ENCODE results near the gene NFATC2IP. TPM values are rescaled to one million over a fixed set of nuclear protein-coding genes. Genes with fewer than 3 reads are reported as not detected.
"Not testable (repeated sequence)": the region's sequence is repeated elsewhere in the genome, so short reads cannot be mapped to it uniquely, and the experiment has no call there.

NFATC2IP gene
- total and polyA plus RNA-seq, 4 donors: 5.8 to 17.6 (median 11.9) TPM

GRCh38 chr16:28998837-28999236 lies 48.1 kb downstream of the NFATC2IP start:
- Histone ChIP-seq H3K27me3 (ENCODE audit: control insufficient read depth in 4 of 4, insufficient read depth in 4 of 4, low read length in 3 of 4) (no peaks in the 10 kb centered on the region), H3K4me3 (ENCODE audit: low read depth in 1 of 3, low read length in 3 of 3) (no peak overlapping the region), H3K9me3 (ENCODE audit: control insufficient read depth in 4 of 4, low read length in 3 of 4) (no peaks in the 10 kb centered on the region), H3K27ac (ENCODE audit: low read depth in 1 of 2, low read length in 2 of 2) (no peak overlapping the region), H3K4me1 (ENCODE audit: control insufficient read depth in 4 of 4, insufficient read depth in 4 of 4, low read length in 3 of 4) (no peaks in the 10 kb centered on the region), H3K9ac (ENCODE audit: low read depth in 1 of 2, low read length in 2 of 2) (no peak overlapping the region), H3K36me3 (ENCODE audit: control insufficient read depth in 4 of 4, insufficient read depth in 3 of 4, low read depth in 1 of 4, low read length in 3 of 4) (no peaks in the 10 kb centered on the region)
- DNase-seq (ENCODE audit: low spot score): no peak
- TF ChIP-seq MAX (IDR thresholded peaks at IDR 0.05): no peak
- TF ChIP-seq HNF4A (conservative IDR thresholded peaks at IDR 0.05): no peak
- no peak for TF ChIP-seq JUND (IDR thresholded peaks at IDR 0.05)
- TF ChIP-seq RAD21 (IDR thresholded peaks at IDR 0.05): no peak
- no peak for TF ChIP-seq ZBTB33 (IDR thresholded peaks at IDR 0.05)
- no peak for TF ChIP-seq YY1 (IDR thresholded peaks at IDR 0.05)
- no peak for TF ChIP-seq FOXA1 (IDR thresholded peaks at IDR 0.05)
- no peak for TF ChIP-seq HNF4G (IDR thresholded peaks at IDR 0.05)
- no peak for TF ChIP-seq ATF3 (IDR thresholded peaks at IDR 0.05)
- no peak for TF ChIP-seq FOXA2 (IDR thresholded peaks at IDR 0.05)
- no peak for TF ChIP-seq TAF1 (conservative IDR thresholded peaks at IDR 0.05)
- no peak for TF ChIP-seq NR2F2 (IDR thresholded peaks at IDR 0.05)
- whole genome bisulfite sequencing: 83% methylated on average over 3 of the region's 3 CpGs

- Histone ChIP-seq H3K27me3 (ENCODE audit: control insufficient read depth in 4 of 4, insufficient read depth in 4 of 4, low read length in 3 of 4) (no peaks in the 10 kb centered on the region), H3K9ac (ENCODE audit: low read depth in 1 of 2, low read length in 2 of 2) (no peak overlapping the region), H3K27ac (ENCODE audit: low read depth in 1 of 2, low read length in 2 of 2) (no peak overlapping the region), H3K36me3 (ENCODE audit: control insufficient read depth in 4 of 4, insufficient read depth in 3 of 4, low read depth in 1 of 4, low read length in 3 of 4) (no peaks in the 10 kb centered on the region), H3K9me3 (ENCODE audit: control insufficient read depth in 4 of 4, low read length in 3 of 4) (no peaks in the 10 kb centered on the region), H3K4me1 (ENCODE audit: control insufficient read depth in 4 of 4, insufficient read depth in 4 of 4, low read length in 3 of 4) (no peaks in the 10 kb centered on the region), H3K4me3 (ENCODE audit: low read depth in 1 of 3, low read length in 3 of 3) (no peak overlapping the region)
- TF ChIP-seq NR2F2 (IDR thresholded peaks at IDR 0.05) (no peak), GABPA (IDR thresholded peaks at IDR 0.05 in 1 of 2, conservative IDR thresholded peaks at IDR 0.05 in 1 of 2) (no peak), RAD21 (IDR thresholded peaks at IDR 0.05) (no peak), FOXA2 (IDR thresholded peaks at IDR 0.05) (no peak)
- DNase-seq (ENCODE audit: low spot score): no peak
- WGBS: 78% methylated on average over 4 of the region's 4 CpGs
These were observed 48.8 kb downstream of the NFATC2IP start for GRCh38 chr16:28999577-28999976.

GRCh38 chr16:29000019-29000418 lies 49.3 kb downstream of the NFATC2IP start:
- no peak for TF ChIP-seq JUND (IDR thresholded peaks at IDR 0.05)
- TF ChIP-seq GABPA (IDR thresholded peaks at IDR 0.05 in 1 of 2, conservative IDR thresholded peaks at IDR 0.05 in 1 of 2): no peak
- TF ChIP-seq SP1 (IDR thresholded peaks at IDR 0.05): no peak
- no peak for TF ChIP-seq MAX (IDR thresholded peaks at IDR 0.05)
- no peak for TF ChIP-seq RXRA (IDR thresholded peaks at IDR 0.05)
- Histone ChIP-seq H3K9ac (ENCODE audit: low read depth in 1 of 2, low read length in 2 of 2) (no peak overlapping the region), H3K27ac (ENCODE audit: low read depth in 1 of 2, low read length in 2 of 2) (no peak overlapping the region), H3K4me1 (ENCODE audit: control insufficient read depth in 4 of 4, insufficient read depth in 4 of 4, low read length in 3 of 4) (no peaks in the 10 kb centered on the region), H3K36me3 (ENCODE audit: control insufficient read depth in 4 of 4, insufficient read depth in 3 of 4, low read depth in 1 of 4, low read length in 3 of 4) (no peaks in the 10 kb centered on the region), H3K9me3 (ENCODE audit: control insufficient read depth in 4 of 4, low read length in 3 of 4) (no peaks in the 10 kb centered on the region), H3K27me3 (ENCODE audit: control insufficient read depth in 4 of 4, insufficient read depth in 4 of 4, low read length in 3 of 4) (no peaks in the 10 kb centered on the region), H3K4me3 (ENCODE audit: low read depth in 1 of 3, low read length in 3 of 3) (no peak overlapping the region)
- DNase-seq (ENCODE audit: low spot score): no peak
- 95% methylated on average over 2 of the region's 2 CpGs for WGBS

GRCh38 chr16:29004496-29005139 lies 53.9 kb downstream of the NFATC2IP start:
- WGBS: 77% methylated on average over 9 of the region's 9 CpGs
- H3K27ac ChIP-seq (ENCODE audit: low read depth in 1 of 2, low read length in 2 of 2); H3K4me1 ChIP-seq (ENCODE audit: control insufficient read depth in 4 of 4, insufficient read depth in 4 of 4, low read length in 3 of 4); H3K9me3 ChIP-seq (ENCODE audit: control insufficient read depth in 4 of 4, low read length in 3 of 4); H3K9ac ChIP-seq (ENCODE audit: low read depth in 1 of 2, low read length in 2 of 2); H3K4me3 ChIP-seq (ENCODE audit: low read depth in 1 of 3, low read length in 3 of 3); H3K36me3 ChIP-seq (ENCODE audit: control insufficient read depth in 4 of 4, insufficient read depth in 3 of 4, low read depth in 1 of 4, low read length in 3 of 4); H3K27me3 ChIP-seq (ENCODE audit: control insufficient read depth in 4 of 4, insufficient read depth in 4 of 4, low read length in 3 of 4); DNase-seq (ENCODE audit: low spot score): not testable (repeated sequence)

Measured in liver (tissue), 9 donors.